Measurements from ENCODE around the gene UNC5A. TPM values are rescaled to one million over a fixed set of nuclear protein-coding genes. Genes with fewer than 3 reads are reported as not detected.

UNC5A gene
- total RNA-seq, 4 donors from 2014 or later = 0.48 TPM; not detected in 3

GRCh38 chr5:176916337-176916736, 106.0 kb downstream of the UNC5A start:
- Histone ChIP-seq H3K36me3 (no peaks in the 10 kb centered on the region), H3K9me3 (no peaks in the 10 kb centered on the region), H3K4me3 (no peak overlapping the region), H3K27ac (no peak overlapping the region), H3K27me3 (no peaks in the 10 kb centered on the region), H3K4me1 (no peaks in the 10 kb centered on the region)
- DNase-seq = no peak
- no peak for TF ChIP-seq CTCF (IDR thresholded peaks at IDR 0.05)
- TF ChIP-seq POLR2A (IDR thresholded peaks at IDR 0.05) = no peak
- intact Hi-C loops (cut with DNase I; ENCODE audit: low total_unique reads) = no loop called here

GRCh38 chr5:176918613-176919012, 108.3 kb downstream of the UNC5A start:
- H3K27ac ChIP-seq = no peak overlapping the region
- H3K9me3 ChIP-seq = no peaks in the 10 kb centered on the region
- H3K27me3 ChIP-seq = no peaks in the 10 kb centered on the region
- intact Hi-C loops (cut with DNase I; ENCODE audit: low total_unique reads) = no loop called here
- TF ChIP-seq POLR2A (IDR thresholded peaks at IDR 0.05) = no peak
- no peak for TF ChIP-seq CTCF (IDR thresholded peaks at IDR 0.05)
- no peak for DNase-seq
- H3K4me1 ChIP-seq = no peaks in the 10 kb centered on the region
- H3K36me3 ChIP-seq = no peaks in the 10 kb centered on the region
- no peak overlapping the region for H3K4me3 ChIP-seq

- no peak overlapping the region for H3K27ac ChIP-seq
- no peak for DNase-seq
- TF ChIP-seq CTCF (IDR thresholded peaks at IDR 0.05) (no peak), POLR2A (IDR thresholded peaks at IDR 0.05) (no peak)
- no peak overlapping the region for H3K4me3 ChIP-seq
- no peaks in the 10 kb centered on the region for H3K27me3 ChIP-seq
- intact Hi-C loops (cut with DNase I; ENCODE audit: low total_unique reads) = no loop called here
- H3K9me3 ChIP-seq = no peaks in the 10 kb centered on the region
- H3K4me1 ChIP-seq = no peaks in the 10 kb centered on the region
- H3K36me3 ChIP-seq = no peaks in the 10 kb centered on the region
These were observed 111.4 kb downstream of the UNC5A start for GRCh38 chr5:176921714-176922113.

GRCh38 chr5:176922817-176923216, 112.5 kb downstream of the UNC5A start:
- no peak overlapping the region for H3K27ac ChIP-seq
- H3K27me3 ChIP-seq = no peaks in the 10 kb centered on the region
- no peak for TF ChIP-seq POLR2A (IDR thresholded peaks at IDR 0.05)
- TF ChIP-seq CTCF (IDR thresholded peaks at IDR 0.05) = no peak
- no peaks in the 10 kb centered on the region for H3K4me1 ChIP-seq
- no peaks in the 10 kb centered on the region for H3K9me3 ChIP-seq
- DNase-seq = no peak
- intact Hi-C loops (cut with DNase I; ENCODE audit: low total_unique reads) = no loop called here
- no peak overlapping the region for H3K4me3 ChIP-seq
- H3K36me3 ChIP-seq = no peaks in the 10 kb centered on the region

- intact Hi-C loops (cut with DNase I; ENCODE audit: low total_unique reads) = no loop called here
- no peak overlapping the region for H3K4me3 ChIP-seq
- TF ChIP-seq POLR2A (IDR thresholded peaks at IDR 0.05) = no peak
- no peak for TF ChIP-seq CTCF (IDR thresholded peaks at IDR 0.05)
- no peaks in the 10 kb centered on the region for H3K4me1 ChIP-seq
- no peaks in the 10 kb centered on the region for H3K27me3 ChIP-seq
- H3K36me3 ChIP-seq = no peaks in the 10 kb centered on the region
- H3K9me3 ChIP-seq = no peaks in the 10 kb centered on the region
- DNase-seq = no peak
- H3K27ac ChIP-seq = no peak overlapping the region
These were observed 117.2 kb downstream of the UNC5A start for GRCh38 chr5:176927562-176927961.

Data from uterus (tissue), 4 donors.